Sigmoid colon (tissue), 7 donors: ENCODE data around the gene TFB2M. TPM values are rescaled to one million over a fixed set of nuclear protein-coding genes. Genes with fewer than 3 reads are reported as not detected.

Experiments used
- DNase-seq: peaks from one replicate; pipeline ENCODE4 v3.0.0-alpha.2; 2019
- H3K27ac ChIP-seq, 4 donors: fragments of 200-600 bp; sonication (generic); one replicate each; pipeline ENCODE4 v1.5.1; 2016 to 2019; ENCODE audit warnings: mild to moderate bottlenecking in 1 of 4
- H3K27me3 ChIP-seq, 3 donors: fragments of 200-600 bp; sonication (generic); one replicate each; pipeline ENCODE4 v1.5.1; 2019; ENCODE audit warnings: mild to moderate bottlenecking in 1 of 3
- H3K36me3 ChIP-seq, 4 donors: fragments of 200-600 bp; sonication (generic); one replicate each; pipeline ENCODE4 v1.5.1; 2016 to 2019
- H3K4me1 ChIP-seq, 4 donors: fragments of 200-600 bp; sonication (generic); one replicate each; pipeline ENCODE4 v1.5.1; 2017 to 2019
- H3K4me3 ChIP-seq, 4 donors: fragments of 200-600 bp; sonication (generic); one replicate each; pipeline ENCODE4 v1.5.1; 2017 to 2019; ENCODE audit warnings: mild to moderate bottlenecking in 2 of 4, moderate library complexity in 1 of 4
- H3K9me3 ChIP-seq, 4 donors: fragments of 200-600 bp in 3 of 4; sonication (generic) in 3 of 4; one replicate each; pipeline versions ENCODE4 v1.5.1 to v1.6.1; 2013 to 2019
- EP300 ChIP-seq, 4 donors: sonication (generic); formaldehyde crosslinking; IDR thresholded peaks; one replicate each; pipeline ENCODE4 v1.6.1; 2017; ENCODE audit warnings: antibody characterized with exemption in 4 of 4
- POLR2A ChIP-seq, 2 donors: fragments of 450-650 bp; IDR thresholded peaks; one replicate each; pipeline ENCODE4 v1.6.1; 2016; ENCODE audit warnings: antibody characterized with exemption in 2 of 2, mild to moderate bottlenecking in 2 of 2, moderate library complexity in 2 of 2
- POLR2AphosphoS5 ChIP-seq, 4 donors: sonication (generic); formaldehyde crosslinking; IDR thresholded peaks; one replicate each; pipeline ENCODE4 v1.6.1; 2017; ENCODE audit warnings: antibody characterized with exemption in 4 of 4
- WGBS, 2 donors: extraction: QIAGEN DNeasy Blood & Tissue Kit; methylation state at CpG; one replicate each; pipeline ENCODE4 v1.1.7; 2013; 5-methylcytosine and 5-hydroxymethylcytosine counted together
- intact Hi-C: fragments of 100-400 bp; cut with DNase I; formaldehyde crosslinking; loops from one replicate; pipeline ENCODE4 v1.15.1; 2023
- polyA plus RNA-seq, 3 donors: library from polyadenylated mRNA; stranded (reverse); fragments of 200-250 nt; gene quantifications; one replicate each; pipeline ENCODE4 v1.2.3, GENCODE V29; 2013
- total RNA-seq, 4 donors: library from RNA; depleted of rRNA; stranded (reverse); fragments of >200 nt; gene quantifications; one replicate each; pipeline ENCODE4 v1.1.0, GENCODE V29; 2016
- TF ChIP-seq, protein P1 (sequence below), 4 experiments: fragments of 450-650 bp in 3 of 4; fragments of 200-600 bp in 1 of 4; IDR thresholded peaks; one replicate each; pipeline ENCODE4 v1.5.1; 2016 to 2019; ENCODE audit warnings: antibody characterized with exemption in 4 of 4, mild to moderate bottlenecking in 3 of 4, moderate library complexity in 2 of 4
- donor health status: healthy with polysubstance abuse.
- donor health status: Bipolar disorder and iron deficiency.
- donor health status: healthy.

TFB2M gene
- total and polyA plus RNA-seq, 7 donors: 4.7 to 18.5 (median 12.8) TPM

DNA sequence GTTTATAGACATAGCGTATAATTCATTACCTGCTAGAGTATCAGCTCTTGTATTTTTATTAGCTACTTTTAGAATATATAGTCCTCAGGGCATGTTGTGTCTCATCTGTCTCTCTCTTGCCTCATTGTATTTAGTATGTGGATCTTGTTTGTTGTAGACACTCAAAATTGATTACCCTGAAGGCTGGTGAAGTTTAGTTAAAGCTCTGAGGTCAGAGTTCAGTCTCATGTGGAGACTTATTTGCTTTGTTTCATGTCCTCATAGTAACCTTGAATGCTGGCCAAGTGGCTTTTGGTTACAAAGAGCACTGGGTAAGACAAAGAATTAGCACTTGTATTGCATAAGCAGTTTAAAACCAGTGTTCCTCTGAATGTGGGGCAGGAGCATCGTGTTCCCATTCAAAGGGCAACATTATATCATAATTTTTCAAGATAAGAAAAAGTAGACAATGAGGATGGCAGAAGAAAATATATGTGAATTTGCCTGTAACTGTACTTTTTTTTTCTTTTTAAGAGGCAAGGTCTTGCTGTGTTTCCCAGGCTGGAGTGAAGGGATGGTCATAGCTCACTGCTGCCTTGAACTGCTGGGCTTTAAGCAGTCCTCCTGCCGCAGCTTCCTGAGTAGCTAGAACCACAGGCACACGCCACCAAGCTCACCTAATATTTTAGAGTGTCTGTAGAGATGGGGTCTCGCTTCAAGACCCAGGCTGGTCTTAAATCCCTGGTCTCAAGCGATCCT, 17.6 kb upstream of the TFB2M start:
- no peak overlapping the region for H3K4me3 ChIP-seq
- intact Hi-C loops: loop anchor here (2.0 kb wide), 1 partner anchor 13 kb away; no protein-coding TSS in a partner anchor
- TF ChIP-seq, protein P1, sequence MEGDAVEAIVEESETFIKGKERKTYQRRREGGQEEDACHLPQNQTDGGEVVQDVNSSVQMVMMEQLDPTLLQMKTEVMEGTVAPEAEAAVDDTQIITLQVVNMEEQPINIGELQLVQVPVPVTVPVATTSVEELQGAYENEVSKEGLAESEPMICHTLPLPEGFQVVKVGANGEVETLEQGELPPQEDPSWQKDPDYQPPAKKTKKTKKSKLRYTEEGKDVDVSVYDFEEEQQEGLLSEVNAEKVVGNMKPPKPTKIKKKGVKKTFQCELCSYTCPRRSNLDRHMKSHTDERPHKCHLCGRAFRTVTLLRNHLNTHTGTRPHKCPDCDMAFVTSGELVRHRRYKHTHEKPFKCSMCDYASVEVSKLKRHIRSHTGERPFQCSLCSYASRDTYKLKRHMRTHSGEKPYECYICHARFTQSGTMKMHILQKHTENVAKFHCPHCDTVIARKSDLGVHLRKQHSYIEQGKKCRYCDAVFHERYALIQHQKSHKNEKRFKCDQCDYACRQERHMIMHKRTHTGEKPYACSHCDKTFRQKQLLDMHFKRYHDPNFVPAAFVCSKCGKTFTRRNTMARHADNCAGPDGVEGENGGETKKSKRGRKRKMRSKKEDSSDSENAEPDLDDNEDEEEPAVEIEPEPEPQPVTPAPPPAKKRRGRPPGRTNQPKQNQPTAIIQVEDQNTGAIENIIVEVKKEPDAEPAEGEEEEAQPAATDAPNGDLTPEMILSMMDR (IDR thresholded peaks at IDR 0.05): no peak
- TF ChIP-seq POLR2AphosphoS5 (IDR thresholded peaks at IDR 0.05) (peak; percentile 11 to 63 (median 30)), EP300 (IDR thresholded peaks at IDR 0.05) (peak in 1 of 4 donors; percentile 46), POLR2A (IDR thresholded peaks at IDR 0.05) (no peak)
- H3K4me1 ChIP-seq: peaks cover 0 to 90% (median 84%) of the 10 kb centered on the region in 4 donors
- H3K27me3 ChIP-seq: no peaks in the 10 kb centered on the region
- 52 to 76% methylated on average over 6 of the region's 6 CpGs for WGBS, 2 donors
- no peak for DNase-seq
- no peaks in the 10 kb centered on the region for H3K9me3 ChIP-seq
- peak overlapping the region; percentile 73 to 77 (median 75) for H3K27ac ChIP-seq
- H3K36me3 ChIP-seq: no peaks in the 10 kb centered on the region

DNA sequence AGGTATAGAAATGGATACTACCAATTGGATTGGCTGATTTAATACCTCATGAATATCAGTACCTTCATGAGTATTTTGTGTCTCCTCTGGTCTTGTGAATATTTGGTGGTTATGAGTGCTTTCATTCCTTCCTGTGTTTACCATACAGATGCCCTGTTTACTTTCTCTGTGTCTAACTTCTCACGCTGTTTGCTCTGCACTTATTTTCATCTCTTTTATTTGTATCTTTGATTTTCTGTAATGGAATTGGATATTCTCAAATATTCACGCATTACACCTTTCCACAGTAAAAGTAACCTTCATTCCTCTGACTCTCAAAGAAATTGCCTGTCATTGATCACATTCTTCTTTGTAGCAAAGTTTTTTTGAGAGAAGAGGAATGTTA, 17.0 kb upstream of the TFB2M start:
- Histone ChIP-seq H3K4me1 (peaks cover 0 to 90% (median 85%) of the 10 kb centered on the region in 4 donors), H3K9me3 (no peaks in the 10 kb centered on the region), H3K27ac (peak overlapping the region; percentile 73 to 77 (median 75)), H3K27me3 (no peaks in the 10 kb centered on the region), H3K36me3 (no peaks in the 10 kb centered on the region), H3K4me3 (no peak overlapping the region)
- intact Hi-C loops: loop anchor here (2.0 kb wide), 1 partner anchor 14 kb away; no protein-coding TSS in a partner anchor
- no peak for DNase-seq
- TF ChIP-seq POLR2A (IDR thresholded peaks at IDR 0.05): no peak
- no peak for TF ChIP-seq POLR2AphosphoS5 (IDR thresholded peaks at IDR 0.05)
- TF ChIP-seq, protein P1 (IDR thresholded peaks at IDR 0.05): no peak
- no peak for TF ChIP-seq EP300 (IDR thresholded peaks at IDR 0.05)
- 22 to 59% methylated on average over 2 of the region's 2 CpGs for WGBS, 2 donors

DNA sequence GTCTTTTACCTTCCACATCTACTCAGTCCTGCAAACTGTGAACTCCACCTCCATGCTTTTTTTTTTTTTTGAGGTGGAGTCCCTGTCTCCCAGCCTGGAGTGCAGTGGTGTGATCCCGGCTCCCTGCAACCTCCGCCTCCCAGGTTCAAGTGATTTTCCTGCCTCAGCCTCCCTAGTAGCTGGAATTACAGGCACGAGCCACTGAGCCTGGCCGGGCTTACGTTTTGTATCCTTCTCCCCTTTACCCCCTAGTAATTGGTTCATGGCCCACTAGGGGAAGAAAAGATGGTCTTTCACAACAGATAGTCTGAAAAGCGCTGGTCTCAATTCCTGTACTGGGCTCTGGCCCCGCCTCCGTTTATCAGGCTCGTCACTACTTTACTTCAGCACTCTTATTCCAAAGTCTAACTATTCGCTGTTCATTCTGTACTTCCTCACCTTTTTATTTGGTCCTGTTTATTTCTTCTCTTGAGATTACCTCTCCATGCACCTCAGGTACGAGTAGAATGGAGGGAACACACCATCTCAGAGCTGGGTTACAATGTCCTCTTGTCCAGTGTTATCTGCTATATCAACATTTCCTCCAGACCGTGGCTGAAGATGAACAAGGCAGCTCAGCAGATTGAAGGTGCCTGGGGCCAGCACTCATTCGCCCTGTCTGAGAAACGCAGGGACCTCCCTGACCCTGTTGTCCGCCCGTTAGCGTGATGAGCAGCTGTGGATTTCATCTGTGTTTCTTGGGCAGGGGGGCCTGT, 16.4 kb upstream of the TFB2M start:
- Histone ChIP-seq H3K27me3 (no peaks in the 10 kb centered on the region), H3K27ac (peak overlapping the region; percentile 73 to 77 (median 75)), H3K9me3 (no peaks in the 10 kb centered on the region), H3K4me3 (no peak overlapping the region), H3K36me3 (no peaks in the 10 kb centered on the region), H3K4me1 (peaks cover 0 to 90% (median 84%) of the 10 kb centered on the region in 4 donors)
- DNase-seq: no peak
- 15 to 69% methylated on average over 17 of the region's 17 CpGs for WGBS, 2 donors
- TF ChIP-seq EP300 (IDR thresholded peaks at IDR 0.05) (no peak), POLR2A (IDR thresholded peaks at IDR 0.05) (peak in 1 of 2 donors; percentile 23)
- intact Hi-C loops: loop anchor here (2.0 kb wide), 1 partner anchor 14 kb away; no protein-coding TSS in a partner anchor

DNA sequence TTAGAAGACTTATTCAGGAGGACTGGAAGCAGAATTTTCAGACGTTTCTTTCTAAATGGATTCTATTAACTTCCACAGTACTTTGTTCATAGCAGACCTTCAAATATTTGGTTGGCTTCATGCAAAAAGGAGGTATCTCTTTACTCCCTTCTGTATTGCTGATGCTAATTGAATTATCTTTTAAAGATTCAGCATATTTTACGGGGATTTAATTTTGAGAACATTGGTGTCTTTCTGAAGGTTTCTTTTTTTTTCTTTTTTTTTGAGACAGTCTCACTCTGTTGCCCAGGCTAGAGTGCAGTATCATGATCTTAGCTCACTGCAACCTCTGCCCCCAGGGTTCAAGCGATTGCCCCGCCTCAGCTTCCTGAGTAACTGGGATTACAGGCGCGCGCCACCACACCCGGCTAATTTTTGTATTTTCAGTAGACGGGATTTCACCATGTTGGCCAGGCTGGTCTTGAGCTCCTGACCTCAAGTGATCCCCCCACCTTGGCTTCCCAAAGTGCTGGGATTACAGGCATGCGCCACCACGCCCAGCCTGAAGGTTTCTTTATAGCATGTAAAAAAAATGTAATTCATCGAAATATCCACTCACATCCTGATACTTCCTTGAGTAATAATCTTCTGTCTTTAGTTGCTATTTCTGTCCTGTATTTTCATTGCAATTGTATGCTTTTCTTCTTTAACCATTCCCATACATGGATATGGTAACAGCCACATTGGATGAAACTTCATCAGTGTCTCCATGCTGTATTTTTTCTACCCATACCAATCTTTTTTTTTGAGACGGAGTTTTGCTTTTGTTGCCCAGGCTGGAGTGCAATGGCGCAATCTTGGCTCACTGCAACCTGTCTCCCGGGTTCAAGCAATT, 14.7 kb upstream of the TFB2M start:
- intact Hi-C loops: no loop called here
- 86 to 89% methylated on average over 15 of the region's 15 CpGs for WGBS, 2 donors
- no peaks in the 10 kb centered on the region for H3K36me3 ChIP-seq
- H3K27ac ChIP-seq: peak overlapping the region; percentile 73 to 77 (median 75)
- TF ChIP-seq POLR2AphosphoS5 (IDR thresholded peaks at IDR 0.05): no peak
- no peak for TF ChIP-seq EP300 (IDR thresholded peaks at IDR 0.05)
- TF ChIP-seq, protein P1 (IDR thresholded peaks at IDR 0.05): no peak
- TF ChIP-seq POLR2A (IDR thresholded peaks at IDR 0.05): no peak
- no peaks in the 10 kb centered on the region for H3K27me3 ChIP-seq
- H3K4me3 ChIP-seq: no peak overlapping the region
- peaks cover 0 to 82% (median 77%) of the 10 kb centered on the region in 4 donors for H3K4me1 ChIP-seq
- no peaks in the 10 kb centered on the region for H3K9me3 ChIP-seq
- no peak for DNase-seq
